Activated T-helper 9 cell treated with anti-CD3 and anti-CD28 coated beads, Interleukin-2, amount 50 U/mL, for 16 hours (primary cell): Measurements from ENCODE around the gene PNLDC1.
"Not testable (repeated sequence)": the region's sequence is repeated elsewhere in the genome, so short reads cannot be mapped to it uniquely, and the experiment has no call there.

Source experiments
- DNase-seq: peaks from one replicate; pipeline ENCODE4 v3.0.0-alpha.2; 2020; ENCODE audit warnings: low read depth

The PNLDC1 gene

DNA sequence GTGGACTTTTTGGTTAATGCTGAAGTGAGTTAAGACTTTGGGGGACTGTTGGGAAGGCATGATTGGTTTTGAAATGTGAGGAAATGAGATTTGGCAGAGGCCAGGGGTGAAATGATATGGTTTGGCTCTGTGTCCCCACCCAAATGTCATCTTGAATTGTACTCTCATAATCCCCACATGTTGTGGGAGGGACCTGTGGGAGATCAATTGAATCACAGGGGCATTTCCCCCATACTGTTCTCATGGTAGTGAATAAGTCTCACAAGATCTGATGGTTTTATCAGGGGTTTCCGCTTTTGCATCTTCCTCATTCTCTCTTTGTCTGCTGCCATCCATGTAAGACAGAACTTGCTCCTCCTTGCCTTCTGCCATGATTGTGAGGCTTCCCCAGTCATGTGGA lies 49.8 kb downstream of the PNLDC1 start:
- not testable (repeated sequence) for DNase-seq

DNA sequence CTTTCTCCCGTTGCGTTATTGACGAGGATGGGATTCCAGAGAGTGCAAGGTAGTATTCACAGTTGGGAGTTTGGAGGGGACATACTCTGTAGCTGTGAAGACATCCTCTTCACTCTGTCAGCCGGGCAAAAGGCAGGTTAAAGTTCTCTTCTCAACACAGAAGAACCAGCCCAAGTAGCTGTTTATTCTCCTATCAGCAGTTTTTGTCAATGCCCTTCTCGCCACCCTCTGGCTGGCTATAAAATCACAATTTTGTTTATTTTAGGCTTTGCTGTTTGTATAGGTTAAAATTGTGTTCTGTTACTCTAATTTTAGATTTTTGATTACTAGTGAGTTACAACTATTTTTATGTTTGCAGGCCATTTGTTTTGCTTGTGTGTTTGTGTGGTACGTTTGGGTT lies 52.8 kb downstream of the PNLDC1 start:
- DNase-seq: no peak

DNA sequence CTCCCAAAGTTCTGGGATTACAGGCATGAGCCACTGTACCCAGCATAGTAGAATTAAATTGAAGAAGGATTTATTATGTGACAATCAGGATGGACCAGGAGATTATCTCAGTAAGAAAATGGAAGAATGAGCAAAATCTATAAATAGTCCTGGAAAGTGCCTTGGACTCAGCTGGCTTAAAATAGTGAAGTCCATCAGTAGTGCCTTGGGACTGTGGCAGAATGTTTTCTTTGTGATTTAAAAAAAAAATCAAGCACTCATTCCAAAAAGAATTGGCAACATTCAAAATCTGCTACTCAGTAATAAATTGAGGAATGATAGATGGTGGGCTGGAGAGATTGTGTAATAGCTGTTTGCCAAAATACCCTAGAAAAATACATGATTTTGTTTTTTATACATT lies 53.7 kb downstream of the PNLDC1 start:
- no peak for DNase-seq

DNA sequence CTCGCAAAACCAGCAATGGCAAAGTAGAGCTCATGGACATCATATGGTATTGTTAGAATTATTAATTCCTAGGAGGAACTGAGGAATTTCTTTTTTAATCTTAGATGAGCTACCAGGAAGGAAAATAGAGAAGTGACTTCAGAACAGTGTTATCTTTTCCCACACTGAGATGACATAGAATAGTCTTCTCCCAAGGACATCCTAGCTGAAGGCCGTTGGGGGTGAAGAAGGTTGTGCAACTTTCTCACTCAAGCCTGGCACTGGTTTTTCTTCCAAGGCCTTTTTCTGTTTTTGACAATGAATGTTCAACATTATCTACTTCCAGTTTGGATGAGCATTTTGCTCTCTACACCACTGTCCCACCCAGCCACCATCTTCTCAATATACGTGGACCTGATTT lies 54.9 kb downstream of the PNLDC1 start:
- DNase-seq: no peak

DNA sequence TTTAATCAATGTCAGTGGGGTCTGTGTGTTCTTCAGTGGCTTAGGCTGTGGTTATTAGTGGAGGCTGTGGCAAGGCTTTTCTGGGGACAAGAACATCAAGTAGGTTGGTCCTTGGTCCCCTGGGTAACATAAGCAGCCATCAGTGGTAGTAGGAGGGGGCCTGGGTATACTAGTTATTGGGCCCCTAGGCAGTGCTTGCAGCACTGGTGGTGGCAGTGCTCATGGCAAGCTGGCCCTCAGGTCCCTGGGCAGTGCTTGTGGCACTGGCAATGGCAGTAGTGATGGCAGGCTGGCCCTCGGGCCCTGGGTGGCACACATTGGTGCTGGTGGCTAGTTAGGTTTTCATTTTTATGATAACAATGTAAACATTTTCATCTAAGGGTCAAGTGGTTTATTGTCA lies 58.2 kb downstream of the PNLDC1 start:
- DNase-seq: no peak

DNA sequence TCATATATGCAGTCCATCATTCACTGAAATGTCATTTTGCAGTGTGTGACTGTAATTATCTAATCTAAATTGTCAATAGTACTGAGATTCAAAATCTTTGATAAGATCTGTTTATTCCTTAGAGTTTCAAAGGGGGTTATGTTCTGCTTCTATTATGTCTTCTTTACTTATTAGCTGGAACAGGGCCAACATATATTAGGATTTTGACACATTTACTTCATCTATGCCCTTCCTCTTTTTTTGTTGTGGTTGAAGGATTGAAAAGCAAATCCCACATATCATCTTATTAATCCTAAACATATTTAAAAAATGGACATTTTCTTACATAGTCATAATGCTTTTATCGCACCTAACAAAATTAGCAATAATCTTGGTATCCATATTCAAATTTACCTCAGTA lies 60.4 kb downstream of the PNLDC1 start:
- no peak for DNase-seq

DNA sequence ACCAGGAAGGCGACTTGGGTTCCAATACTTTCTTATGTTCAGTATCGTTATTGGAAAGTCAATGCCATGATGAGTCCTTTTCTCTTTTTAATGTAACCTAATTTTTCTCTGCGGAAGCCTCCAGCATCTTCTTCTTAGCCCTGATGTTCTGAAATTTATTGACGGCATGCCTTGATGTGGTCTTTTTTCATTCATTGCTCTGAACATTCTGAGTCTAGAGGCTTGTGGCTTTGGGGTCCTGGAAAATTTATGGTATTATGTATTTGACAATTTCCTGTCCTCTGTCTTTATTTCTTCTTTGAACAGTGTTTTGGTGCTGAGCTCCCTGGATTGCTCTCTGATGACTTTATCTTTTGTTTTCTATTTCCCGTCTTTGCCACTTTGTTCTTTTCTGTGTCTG lies 62.0 kb downstream of the PNLDC1 start:
- DNase-seq: no peak

DNA sequence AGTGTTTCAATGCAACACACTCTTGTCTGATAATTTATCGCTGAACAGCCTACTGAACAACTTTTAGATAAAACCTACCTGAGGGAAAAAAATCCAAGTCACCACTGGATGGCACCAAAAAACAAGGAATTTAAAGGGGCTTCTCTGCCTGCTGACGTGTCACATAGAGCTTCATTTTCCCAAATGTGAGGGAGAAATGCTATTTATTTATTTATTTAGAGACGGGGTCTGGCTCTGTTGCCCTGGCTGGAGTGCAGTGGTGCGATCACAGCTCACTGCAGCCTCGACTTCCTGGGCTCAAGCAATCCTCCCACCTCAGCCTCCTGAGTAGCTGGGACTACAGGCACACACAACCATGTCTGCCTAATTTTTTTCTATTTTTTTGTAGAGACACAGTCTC lies 63.3 kb downstream of the PNLDC1 start:
- not testable (repeated sequence) for DNase-seq

DNA sequence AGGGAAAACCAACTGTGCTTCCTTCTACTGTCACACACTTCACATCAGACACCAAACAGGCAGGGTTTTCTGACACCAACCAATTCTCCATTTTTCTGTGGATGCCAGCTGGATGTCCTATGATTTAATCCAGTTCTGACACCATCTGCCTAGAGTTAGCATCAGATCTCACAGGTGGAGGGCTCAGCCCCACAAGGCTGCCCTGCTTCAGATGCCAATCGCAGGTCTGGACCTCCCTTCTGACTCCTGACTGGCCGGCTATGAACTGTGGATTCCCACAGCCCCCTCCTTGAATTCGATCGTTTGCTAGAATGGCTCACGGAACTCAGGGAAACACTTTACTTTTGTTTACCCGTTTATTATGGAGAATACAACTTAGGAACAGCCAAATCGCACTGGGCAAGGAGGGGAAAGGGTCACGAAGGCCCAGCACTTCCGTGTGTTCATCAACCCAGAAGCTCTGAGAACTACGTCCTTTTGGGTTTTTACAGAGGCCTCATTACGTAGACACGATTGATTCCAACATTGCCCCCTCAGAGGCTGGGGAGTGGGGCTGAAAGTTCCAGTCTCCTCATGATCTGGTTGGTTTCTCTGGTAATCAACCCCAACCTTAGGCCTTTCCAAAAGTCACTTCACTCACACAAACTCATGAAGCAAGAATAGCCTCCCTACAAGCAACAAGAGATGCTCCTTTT lies 65.3 kb downstream of the PNLDC1 start:
- DNase-seq: no peak

DNA sequence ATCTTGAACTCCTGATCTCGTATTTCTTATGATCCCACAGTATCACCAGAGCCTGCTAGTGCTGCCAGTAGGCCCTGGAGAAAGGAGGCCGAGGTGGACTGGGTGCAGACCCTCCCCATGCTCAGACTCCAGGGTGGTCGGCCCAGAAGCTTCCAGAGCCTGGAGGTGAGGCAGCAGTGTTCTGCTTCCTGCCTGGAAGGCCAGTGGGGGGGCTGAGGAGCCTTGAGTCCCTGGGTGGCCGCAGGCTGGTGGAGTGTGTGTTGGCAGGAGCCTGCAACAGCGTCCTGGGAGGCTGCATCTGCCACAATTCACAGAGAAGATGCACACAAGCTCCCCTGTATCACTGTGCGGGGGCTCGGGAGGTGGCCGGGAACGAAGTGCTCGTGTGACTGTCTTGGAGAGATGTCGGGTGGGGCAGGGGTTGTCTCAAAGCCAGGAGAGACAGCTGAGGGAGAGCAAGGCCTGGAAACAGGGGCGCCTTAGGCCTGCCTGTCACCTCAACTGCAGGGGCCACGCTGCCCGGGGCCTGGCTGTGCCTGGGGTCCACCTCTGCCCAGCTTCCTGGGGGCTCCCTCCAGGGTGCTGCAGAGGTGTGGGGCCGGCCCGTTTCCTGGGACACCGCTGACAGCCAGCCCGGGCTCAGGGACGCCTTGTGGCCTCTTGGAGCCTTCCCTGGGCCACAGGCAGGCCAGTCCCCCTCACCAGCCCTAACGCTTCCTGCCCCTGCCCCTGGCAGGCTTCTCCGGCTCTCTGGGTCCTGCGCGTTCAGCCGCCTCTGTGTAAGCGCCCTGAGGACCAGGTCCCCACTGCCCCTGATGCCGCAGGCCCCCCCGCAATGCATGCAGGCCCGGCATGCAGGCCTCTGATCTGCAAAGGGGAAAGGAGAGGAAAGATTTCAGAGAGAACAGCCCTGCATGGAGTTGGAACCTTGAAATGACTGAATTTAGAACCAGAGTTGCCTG lies 66.5 kb downstream of the PNLDC1 start:
- no peak for DNase-seq
